NCI-H460 (cell line): Measurements from ENCODE around the gene SYNPR. TPM values are rescaled to one million over a fixed set of nuclear protein-coding genes. Genes with fewer than 3 reads are reported as not detected.

ENCODE experiments used
- DNase-seq: peaks from one replicate; pipeline ENCODE4 v3.0.0-alpha.2; 2016; ENCODE audit warnings: low read depth; ENCODE audit errors: extremely low read depth
- total RNA-seq: library from RNA; depleted of rRNA; stranded (reverse); fragments of >200 nt; shearing (Covaris generic); gene quantifications from 2 replicates; pipeline ENCODE4 v1.2.3, GENCODE V29; 2014

Gene SYNPR
- total RNA-seq, 1 experiment from 2014 or later: not detected

- no peak for DNase-seq
Observed at GRCh38 chr3:63462732-63463131, 184.6 kb downstream of the SYNPR start.

GRCh38 chr3:63467392-63467791 is 189.3 kb downstream of the SYNPR start:
- no peak for DNase-seq

- DNase-seq: no peak
Observed at GRCh38 chr3:63470745-63471144, 192.6 kb downstream of the SYNPR start.

DNA sequence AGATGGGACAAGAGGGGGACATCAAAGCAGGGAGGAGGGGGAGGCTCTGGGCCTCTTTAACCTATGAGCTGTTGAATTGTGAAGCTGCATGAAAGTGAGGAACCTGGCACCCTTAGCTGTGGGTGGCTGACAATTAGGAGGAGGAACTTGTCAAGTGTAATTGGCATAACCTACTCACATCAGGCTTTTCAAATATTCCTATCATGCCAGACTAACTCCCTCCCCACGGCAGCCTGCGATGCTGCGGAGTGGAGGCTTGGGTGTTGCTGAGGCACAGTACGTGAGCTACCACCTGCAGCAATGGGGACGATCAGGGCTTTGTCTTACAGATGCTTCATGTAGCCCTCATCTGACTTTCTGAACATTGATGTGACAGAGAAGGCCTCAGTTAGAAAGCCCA is 193.7 kb downstream of the SYNPR start:
- no peak for DNase-seq

DNA sequence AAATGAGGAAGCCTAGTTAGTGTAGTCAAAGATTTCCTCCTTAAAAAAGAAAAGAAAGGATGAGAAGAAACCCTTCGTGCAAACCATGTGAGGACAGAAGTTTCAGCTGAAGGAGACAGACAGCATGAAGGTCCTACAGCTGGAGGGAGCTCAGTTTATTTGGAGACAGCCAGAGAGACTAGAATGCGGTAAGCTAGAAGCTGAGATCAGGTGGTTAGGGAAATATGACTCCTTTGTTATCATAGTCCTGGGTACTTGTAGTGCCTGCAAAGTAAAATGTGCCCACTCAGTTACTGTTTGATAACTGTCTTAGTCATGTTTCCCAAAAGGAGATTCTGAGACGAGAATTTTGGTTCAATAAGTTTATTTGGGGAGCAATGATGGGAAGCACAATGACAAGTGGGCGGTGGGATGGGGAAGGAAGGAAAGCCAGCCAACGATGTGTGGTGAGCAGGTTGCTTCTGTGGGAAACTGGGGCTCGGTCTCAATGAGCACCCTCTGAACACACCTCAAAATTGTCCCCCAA is 195.6 kb downstream of the SYNPR start:
- DNase-seq: no peak

GRCh38 chr3:63474828-63475518 is 196.9 kb downstream of the SYNPR start:
- DNase-seq: no peak

DNA sequence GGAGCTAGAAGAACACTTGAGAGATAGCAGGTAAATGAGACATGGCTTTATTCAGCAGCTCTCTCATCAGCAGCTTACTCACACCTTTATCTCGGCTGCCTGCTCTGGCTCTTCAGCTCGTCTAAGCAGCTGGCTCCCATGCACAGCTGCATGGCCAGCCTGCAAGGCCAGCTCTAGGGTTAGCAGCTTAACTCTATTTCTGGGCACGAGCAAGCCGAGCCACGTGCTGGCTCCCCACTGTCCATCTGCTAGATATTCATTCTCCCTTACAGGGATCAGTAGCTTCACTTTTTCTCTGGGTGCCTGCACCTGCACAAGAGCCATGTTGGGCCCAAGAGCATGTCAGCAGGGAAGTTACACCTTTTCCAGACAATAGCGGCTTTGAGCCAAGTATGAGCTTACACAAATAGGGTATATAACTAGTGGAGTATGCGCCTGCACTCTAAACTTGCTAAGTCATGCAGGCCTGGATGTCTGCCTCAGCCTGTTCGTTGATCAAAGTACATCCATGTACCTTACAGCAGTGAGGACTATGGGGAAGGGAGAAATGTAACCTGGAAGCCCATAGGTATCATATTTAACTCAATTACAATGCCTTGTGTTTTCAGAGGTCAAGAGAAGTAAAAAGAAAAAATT is 199.5 kb downstream of the SYNPR start:
- no peak for DNase-seq

- DNase-seq: no peak
Observed at GRCh38 chr3:63478990-63479660, 201.0 kb downstream of the SYNPR start.

DNA sequence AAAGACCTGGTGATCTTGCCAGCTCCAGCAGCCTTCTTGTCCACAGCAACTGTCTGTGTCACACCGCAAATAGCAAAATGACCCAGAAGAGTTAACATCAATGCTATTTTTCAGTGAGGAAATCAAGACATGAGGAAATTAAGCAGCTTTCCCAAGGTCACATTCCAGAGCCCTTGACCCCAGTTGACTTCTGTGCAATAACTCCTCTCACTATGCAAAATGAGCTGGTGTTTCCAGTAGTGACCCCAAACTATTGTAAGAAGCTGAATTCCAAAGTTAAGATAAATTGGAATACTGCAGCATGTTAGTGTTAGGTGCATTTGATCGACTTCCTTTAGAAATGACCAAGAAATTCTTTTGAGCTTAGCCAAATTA is 201.5 kb downstream of the SYNPR start:
- no peak for DNase-seq

GRCh38 chr3:63481627-63482026 is 203.5 kb downstream of the SYNPR start:
- no peak for DNase-seq

GRCh38 chr3:63482341-63482740 is 204.2 kb downstream of the SYNPR start:
- no peak for DNase-seq

- DNase-seq: no peak
Observed at GRCh38 chr3:63492464-63492863, 214.4 kb downstream of the SYNPR start.

DNA sequence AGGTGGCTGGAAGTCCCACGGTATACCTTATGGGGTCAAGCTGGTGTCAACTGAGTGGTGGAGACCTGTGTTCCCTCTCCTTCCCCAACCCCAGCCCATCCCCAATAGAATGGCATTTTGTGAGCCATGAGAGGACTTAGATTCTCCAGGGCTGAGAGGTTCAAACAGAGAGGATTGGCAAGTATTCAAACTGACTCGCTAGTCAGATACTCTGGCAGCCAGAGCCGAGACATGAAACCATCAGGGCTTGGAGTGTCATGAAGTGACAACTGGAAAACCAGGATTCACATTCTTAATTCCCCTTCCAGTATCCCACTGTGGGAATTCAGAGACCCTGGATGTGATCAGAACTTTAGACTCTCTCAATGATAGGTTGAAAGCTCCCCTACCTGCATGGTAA is 215.0 kb downstream of the SYNPR start:
- no peak for DNase-seq

- no peak for DNase-seq
Observed at GRCh38 chr3:63494646-63495045, 216.5 kb downstream of the SYNPR start.

GRCh38 chr3:63497641-63498040 is 219.5 kb downstream of the SYNPR start:
- no peak for DNase-seq

GRCh38 chr3:63500196-63500595 is 222.1 kb downstream of the SYNPR start:
- DNase-seq: no peak

- no peak for DNase-seq
Observed at GRCh38 chr3:63508305-63508704, 230.2 kb downstream of the SYNPR start.

- DNase-seq: no peak
Observed at GRCh38 chr3:63508771-63509170, 230.7 kb downstream of the SYNPR start.

- DNase-seq: no peak
Observed at GRCh38 chr3:63513791-63514190, 235.7 kb downstream of the SYNPR start.

- no peak for DNase-seq
Observed at GRCh38 chr3:63514678-63515077, 236.6 kb downstream of the SYNPR start.

- no peak for DNase-seq
Observed at GRCh38 chr3:63519426-63519825, 241.3 kb downstream of the SYNPR start.

GRCh38 chr3:63521657-63522056 is 243.5 kb downstream of the SYNPR start:
- no peak for DNase-seq
